HFF-Myc (cell line): Measurements from ENCODE around the gene GPR107.

Experiments
- DNase-seq: peaks from one replicate; pipeline ENCODE4 v3.0.0-alpha.2; 2011; ENCODE audit warnings: low read depth; ENCODE audit errors: extremely low read depth
- H3K4me3 ChIP-seq: replicated peaks from 2 replicates; pipeline ENCODE4 v1.5.1; 2011; ENCODE audit warnings: low read depth, mild to moderate bottlenecking, control low read depth, low read length
- CTCF ChIP-seq: IDR thresholded peaks from 2 replicates; pipeline ENCODE4 v1.5.1; 2012; ENCODE audit warnings: mild to moderate bottlenecking, low read depth, low read length, control low read depth; ENCODE audit errors: missing control alignments

GPR107 gene

DNA sequence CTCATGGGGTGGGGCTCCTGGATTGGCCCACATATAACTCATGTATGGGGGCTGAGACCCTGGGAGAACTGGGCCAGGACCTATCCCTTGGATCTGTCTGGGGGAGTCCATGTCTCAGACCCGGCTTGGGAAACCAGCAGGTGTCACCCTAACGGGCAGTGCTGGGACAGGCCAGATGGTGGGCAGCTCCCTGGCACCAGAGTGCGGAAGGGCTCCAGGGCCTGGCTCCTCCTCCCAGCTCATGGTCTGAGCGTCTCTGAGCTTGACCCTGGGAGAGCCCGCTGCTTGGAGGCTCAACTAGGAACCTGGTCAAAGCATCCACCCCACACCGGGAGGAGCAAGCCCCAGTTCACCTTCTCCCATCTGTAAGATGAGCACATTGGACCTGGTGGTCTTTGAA lies 103.0 kb downstream of the GPR107 start:
- peak; percentile 24 for TF ChIP-seq CTCF
- H3K4me3 ChIP-seq, result no peak overlapping the region
- DNase-seq, result no peak

DNA sequence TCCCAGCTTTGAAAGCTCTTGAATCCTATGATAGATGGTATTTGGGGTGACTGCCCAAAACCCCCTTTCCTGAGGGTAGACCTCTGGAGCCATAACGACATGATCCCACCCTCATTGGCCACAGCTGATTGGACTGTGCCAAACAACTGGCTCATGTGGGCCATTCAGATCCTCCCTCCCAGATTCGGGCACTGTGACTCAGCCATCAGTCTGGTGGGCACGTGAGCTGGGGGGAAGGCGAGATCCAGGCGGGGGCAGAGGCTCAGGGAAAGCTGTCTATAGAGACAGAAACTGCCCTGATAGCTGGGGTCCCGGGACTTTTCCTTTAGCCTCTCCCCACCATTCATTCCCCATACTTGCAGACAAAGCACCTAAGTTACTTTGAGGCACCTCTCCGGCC lies 103.4 kb downstream of the GPR107 start:
- DNase-seq, result no peak
- no peak overlapping the region for H3K4me3 ChIP-seq
- no peak for TF ChIP-seq CTCF

DNA sequence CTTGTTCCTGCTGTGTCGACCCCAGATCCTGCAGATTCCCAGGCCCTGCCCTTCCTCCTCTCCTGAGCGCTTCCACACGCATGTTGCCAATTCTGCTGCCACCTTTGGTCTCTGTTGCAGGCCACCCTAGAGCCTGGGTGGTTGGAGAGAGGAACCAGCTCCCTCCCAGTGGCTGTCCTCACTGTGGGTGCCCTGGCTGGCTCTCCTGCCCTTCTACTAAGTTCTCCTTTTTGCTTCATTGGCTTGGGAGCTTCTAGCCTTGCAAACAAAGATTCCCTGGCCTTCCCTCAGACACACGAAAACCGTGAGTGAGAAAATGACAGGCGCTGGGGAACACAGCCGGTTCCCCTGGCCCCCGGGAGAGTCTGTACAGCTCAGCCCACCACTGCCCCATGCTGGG lies 104.3 kb downstream of the GPR107 start:
- DNase-seq, result no peak
- H3K4me3 ChIP-seq, result no peak overlapping the region
- TF ChIP-seq CTCF, result no peak

GRCh38 chr9:130159057-130159456 lies 105.4 kb downstream of the GPR107 start:
- TF ChIP-seq CTCF, result no peak
- no peak for DNase-seq
- H3K4me3 ChIP-seq, result no peak overlapping the region

- no peak for TF ChIP-seq CTCF
- no peak overlapping the region for H3K4me3 ChIP-seq
- DNase-seq, result no peak
Measured at GRCh38 chr9:130159915-130160670, 106.4 kb downstream of the GPR107 start.

- no peak for TF ChIP-seq CTCF
- H3K4me3 ChIP-seq, result no peak overlapping the region
- DNase-seq, result no peak
Measured at GRCh38 chr9:130160862-130161470, 107.3 kb downstream of the GPR107 start.

- H3K4me3 ChIP-seq, result no peak overlapping the region
- no peak for TF ChIP-seq CTCF
- no peak for DNase-seq
Measured at GRCh38 chr9:130165579-130165978, 111.9 kb downstream of the GPR107 start.
